NCI-H1694 (cell line): ENCODE measurements around the gene SLC35F1.
"Not testable (repeated sequence)": the region's sequence is repeated elsewhere in the genome, so short reads cannot be mapped to it uniquely, and the experiment has no call there.

Experiments used
- DNase-seq: peaks from one replicate; lab custom pipeline; 2025; lab: John Stamatoyannopoulos, UW

Gene SLC35F1

DNA sequence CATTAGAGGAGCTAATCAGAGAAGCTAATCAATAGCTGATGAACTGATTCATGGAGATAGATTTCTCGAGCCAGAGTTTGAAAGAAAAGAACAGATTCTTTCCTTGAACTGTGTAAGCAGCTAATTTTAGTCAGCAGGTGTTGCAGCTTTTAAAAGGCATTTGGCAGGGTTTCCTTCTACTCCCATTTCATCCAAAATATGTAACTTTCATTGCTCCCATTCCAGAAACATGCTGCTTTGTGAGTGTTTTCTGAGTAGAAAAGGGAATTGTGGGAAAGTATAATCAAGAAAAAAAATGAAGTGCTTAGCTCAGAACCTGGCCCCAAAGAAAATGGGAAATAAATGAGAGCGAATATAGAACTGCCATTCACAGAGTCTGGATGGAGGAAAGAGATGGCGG, 20.8 kb downstream of the SLC35F1 start:
- no peak for DNase-seq

DNA sequence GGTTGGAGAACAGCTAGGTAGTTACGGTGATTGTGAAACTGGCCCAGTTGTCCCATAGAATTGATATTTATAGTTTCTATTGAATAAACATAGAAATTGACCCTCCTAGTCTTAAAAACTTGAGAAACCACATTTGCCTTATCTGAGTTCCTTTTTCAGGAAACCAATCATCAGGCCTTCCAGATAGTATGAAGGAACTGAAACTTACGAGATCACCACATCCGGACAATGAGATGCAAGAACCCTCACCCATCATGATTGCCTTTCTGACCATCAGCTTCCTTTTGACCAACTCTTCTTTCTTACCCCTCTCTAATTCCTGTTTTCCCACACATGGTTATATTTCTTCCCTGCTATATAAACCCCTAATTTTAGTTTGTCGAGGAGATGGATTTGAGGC, 21.8 kb downstream of the SLC35F1 start:
- DNase-seq: no peak

DNA sequence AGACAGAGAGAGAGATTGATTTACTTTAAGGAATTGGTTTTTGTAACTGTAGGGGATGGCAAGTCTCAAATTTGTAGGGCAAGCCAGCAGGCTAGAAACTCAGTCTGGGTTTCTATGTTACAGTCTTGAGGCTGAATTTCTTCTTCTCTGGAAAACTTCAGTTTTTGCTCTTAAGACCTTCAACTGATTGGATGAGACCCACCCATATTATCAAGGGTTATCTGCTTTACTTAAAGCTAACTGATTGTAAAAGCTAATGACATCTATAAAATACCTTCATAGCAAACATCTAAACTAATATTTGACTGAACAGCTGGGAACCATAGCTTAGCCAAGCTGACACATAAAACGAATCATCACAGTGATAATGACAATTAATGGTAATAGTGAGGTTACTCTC, 22.4 kb downstream of the SLC35F1 start:
- no peak for DNase-seq

DNA sequence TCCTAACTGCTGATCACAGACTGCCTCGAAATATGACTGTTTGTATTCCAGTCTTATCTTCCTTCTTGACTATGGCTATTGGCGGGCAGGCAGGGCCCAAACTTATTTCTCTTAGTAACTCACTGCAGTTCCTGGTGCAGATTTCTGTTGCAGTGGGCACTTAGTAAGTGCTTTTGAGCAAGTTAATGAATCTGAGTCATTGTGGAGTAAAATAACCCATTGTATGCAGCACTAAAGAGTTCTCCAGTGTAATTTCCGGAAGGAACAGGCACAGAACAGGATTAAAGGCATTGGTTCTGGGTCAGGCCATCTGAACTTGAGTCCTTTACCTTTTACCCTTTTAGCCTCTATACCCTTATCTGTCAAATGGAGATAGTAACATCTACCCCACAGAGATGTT, 23.6 kb downstream of the SLC35F1 start:
- no peak for DNase-seq

DNA sequence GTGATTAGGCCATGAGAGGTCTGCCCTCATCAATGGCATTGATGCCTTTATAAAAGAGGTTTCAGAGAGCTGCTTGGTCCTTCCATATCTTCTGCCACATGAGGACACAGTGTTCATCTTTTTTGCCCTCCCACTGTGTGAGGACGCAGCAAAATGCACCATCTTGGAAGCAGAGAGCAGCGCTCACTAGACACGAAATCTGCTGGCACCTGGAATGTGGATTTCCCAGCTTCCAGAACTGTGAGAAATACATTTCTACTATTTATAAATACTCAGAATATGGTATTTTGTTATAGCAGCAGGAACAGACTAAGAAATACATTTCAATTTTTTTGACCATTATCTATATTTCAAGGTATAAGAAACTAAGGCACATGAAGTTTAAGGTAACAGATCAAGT, 24.9 kb downstream of the SLC35F1 start:
- no peak for DNase-seq

DNA sequence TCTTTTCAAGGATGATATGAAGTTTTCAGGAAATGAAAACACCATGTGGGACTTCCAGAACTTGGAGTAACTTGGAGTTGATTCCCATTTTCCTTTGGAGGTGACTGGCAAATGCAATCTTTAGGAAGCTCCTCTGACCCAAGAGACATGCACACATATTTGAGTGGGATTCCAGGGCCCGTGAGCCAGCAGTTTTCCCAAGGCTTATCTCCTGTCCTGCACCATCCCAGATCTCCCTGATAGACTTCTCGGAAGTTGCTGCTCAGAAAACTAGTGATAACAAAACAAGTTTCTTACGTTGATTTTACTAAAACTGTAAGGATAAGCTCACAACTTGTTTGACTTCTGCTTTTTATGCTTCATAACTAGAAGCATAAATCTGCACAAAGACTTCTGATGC, 25.6 kb downstream of the SLC35F1 start:
- DNase-seq: no peak

DNA sequence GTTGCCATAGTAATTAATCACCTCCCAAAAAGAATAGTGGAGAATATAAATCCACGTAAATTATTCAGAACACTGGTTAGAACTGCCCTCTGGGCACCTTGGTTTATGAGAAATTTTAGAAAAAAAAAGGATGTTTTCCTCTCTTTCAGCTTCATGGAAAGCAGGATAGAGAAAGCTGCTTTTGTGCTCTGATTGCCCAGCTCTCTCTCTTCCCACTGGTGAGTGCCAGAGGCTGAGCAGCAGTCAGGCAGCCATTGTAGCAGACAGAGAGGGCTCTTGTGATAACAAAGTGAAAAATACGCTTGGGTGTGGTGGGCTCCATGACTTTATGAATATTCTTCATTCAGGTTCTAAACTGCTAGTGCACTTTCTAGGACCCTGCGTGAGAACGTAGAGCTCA, 26.4 kb downstream of the SLC35F1 start:
- DNase-seq: no peak

DNA sequence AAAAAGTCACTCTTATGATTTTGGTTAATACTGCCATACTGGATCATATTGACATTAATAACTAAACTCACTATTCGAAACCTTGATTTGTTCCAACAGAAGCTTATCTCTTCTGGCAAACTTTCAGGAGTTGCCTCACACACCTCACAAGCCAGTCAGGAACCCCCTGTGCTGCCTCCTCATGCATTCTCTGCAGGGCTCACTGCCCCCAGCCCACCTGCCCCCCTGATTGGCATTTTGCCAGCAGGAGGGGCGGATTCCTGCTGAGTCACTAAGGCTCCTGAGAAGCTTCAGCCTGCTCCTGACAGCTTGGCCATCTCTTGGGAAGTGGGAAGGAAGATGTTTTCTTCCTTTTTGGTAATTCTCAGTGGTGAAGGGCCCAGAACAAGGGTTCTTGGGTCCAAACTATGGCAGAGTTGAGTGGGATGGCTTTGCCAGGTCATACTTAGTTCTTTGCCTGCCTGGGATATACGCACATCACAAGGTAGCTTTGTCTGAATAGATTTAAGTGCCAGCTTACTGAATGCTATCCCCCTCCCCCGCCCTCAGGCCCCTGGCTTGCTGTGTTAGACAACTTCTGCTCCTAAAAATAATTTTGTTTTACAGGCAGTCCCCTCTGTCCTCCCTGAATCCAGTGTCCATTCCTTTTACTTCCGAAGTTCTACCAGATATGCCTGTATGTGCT, 31.4 kb downstream of the SLC35F1 start:
- no peak for DNase-seq

DNA sequence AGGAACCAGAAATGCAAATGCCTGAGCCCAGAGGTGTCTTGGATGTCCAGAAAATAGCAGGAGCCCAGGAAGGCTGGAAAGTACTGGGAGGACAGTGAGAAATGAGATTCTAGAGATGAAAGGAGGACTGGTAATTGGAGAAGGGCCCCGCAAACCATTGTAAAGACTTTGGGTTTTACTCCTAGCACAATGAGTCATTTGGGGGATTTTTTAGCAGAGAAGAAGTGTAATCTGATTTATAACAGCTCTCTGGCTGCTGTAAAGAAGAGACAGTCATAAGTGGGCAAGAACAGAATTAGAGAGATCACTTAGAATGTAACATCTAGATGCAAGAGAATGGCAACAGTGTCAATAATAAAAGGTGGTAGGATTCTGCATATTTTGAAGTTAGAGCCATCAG, 40.2 kb downstream of the SLC35F1 start:
- DNase-seq: no peak

DNA sequence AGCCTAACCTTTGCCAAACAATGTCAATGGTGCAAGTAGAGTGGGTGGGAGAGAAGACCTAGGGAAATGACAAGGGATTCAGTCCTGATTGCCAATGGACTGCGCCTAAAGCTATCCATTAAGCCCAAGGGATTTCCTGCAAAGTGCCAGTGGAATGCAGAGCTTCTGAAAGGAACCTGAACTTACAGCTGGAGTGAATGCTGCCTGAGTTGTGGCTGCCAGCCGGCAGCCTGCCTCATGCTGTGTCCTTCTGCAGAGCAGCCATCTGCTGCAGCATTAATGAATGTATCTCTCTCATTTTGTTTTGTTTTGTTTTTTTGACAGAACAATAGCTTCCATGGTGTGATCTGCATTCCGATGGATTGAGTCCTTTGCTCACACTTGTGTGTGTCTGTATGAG, 44.7 kb downstream of the SLC35F1 start:
- DNase-seq: no peak

DNA sequence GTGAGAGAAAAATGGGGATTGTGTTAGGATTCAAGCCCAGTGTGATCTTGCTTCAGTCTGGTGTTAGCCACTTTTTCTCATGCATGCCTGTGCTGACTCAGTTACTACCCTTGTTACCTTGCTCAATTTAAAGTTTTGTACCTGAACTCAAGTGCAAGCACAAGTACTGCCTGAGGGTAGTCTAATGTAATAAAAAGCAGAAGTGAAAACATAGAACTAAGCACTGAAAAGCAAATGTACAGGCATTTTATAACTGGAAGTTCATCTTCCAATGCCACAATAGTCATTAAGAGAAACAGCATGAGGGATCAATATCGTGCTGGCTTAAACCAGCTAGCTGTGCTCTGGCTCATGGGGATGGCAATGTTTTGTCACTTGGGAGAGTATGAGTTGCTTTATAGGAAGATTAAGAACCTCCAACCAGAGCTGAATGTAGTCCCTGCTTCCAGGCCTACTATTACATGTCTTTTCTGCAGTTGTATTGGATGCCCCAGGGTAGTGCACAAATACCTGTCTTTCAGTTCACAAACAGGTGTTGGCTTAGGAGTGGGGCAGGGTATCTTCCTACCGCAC, 48.7 kb downstream of the SLC35F1 start:
- no peak for DNase-seq

DNA sequence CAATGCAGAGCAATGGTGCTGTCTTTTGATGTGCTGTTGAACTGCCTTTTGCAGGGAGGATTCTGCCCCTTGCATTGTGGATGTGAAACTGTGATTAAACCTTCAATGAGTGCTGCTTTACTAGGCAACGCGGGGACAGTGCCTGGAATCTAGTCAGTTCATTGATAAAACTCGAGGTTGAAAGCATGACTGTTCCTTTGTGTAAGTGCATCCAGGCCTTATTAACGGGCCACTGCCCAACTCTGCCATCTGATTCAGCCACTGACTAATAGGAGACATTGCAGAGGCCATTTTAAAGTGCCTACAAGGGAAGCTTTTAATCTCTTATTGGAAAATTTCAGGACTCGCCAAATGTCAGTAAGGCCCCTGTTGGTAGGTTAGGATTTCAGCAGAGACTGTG, 49.3 kb downstream of the SLC35F1 start:
- DNase-seq: no peak

DNA sequence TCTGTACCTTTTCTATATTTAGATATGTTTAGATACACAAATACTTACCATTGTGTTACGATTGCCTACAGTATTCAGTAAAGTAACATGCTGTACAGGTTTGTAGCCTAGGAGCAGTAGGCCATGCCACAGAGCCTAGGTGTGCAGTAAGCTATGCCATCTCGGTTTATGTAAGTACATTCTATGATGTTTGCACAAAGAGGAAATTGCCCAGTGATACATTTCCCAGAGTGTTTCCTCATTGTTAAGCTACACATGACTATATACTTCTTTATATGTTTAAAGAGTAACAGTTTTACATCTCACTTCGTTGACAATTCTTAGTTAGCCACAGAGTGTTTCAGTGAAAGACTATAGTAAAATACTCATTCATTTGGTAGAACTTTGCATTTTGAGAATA, 51.5 kb downstream of the SLC35F1 start:
- no peak for DNase-seq

DNA sequence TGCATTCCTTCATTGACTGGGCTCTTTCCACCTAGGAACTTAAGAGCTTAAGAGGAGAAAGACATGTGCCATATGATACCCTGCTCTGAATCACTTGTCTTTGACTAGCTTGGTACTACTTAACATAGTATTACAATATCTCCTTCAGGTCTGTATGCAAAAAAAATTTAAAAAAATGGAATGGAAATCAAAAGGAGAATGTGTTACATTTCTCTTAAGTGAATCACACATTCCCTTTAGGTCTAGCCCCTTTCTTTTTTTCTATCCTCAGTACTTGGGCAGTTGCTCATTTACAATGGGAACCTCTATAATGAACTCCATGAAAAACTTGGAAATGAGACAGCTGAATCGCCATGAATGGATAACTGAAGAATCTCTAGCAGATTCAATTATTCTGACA, 53.8 kb downstream of the SLC35F1 start:
- no peak for DNase-seq

DNA sequence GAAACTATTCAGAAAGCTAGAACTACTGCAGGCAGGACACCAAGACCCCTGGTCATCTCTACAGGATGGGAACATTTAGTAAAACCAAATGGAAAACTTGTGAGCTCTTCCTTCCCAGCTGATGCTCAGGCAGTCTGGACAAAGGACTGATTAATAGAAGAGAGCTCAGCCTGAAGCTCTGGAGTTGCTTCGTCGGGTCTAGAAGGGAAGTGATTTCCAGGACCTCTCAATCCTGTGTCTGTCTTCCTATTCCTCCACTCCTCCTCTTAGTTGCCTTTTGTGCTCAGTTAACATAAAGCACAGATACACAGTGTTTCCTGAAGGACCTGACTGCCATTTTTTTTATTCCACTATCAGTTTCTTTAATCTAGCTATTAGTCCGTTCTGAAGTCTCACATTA, 54.2 kb downstream of the SLC35F1 start:
- DNase-seq: no peak

DNA sequence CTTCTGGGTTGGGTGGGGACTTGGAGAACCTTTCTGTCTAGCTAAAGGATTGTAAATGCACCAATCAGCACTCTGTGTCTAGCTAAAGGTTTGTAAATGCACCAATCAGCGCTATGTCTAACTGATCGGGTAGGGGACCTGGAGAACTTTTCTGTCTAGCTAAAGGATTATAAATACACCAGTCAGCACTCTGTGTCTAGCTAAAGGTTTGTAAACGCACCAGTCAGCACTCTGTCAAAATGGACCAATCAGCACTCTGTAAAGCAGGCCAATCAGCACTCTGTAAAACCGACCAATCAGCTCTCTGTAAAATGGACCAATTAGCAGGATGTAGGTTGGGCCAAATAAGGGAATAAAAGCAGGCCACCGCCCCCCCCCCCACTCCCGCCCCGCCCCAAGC, 58.7 kb downstream of the SLC35F1 start:
- DNase-seq: not testable (repeated sequence)

DNA sequence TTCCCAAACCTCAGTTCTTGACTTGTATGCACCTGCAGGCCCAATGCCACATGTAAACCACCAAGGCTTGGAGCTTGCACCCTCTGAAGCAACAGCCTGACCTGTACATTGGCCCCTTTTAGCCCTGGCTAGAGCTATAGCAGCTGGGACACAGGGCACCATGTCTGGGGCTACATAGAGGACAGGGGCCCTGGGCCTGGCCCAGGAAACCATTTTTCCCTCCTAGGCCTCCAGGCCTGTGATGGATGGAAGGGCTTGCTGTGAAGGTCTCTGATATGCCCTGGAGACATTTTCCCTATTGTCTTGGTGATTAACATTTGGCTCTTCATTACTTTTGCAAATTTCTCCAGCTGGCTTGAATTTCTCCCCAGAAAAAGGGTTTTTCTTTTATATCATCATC, 64.6 kb downstream of the SLC35F1 start:
- DNase-seq: no peak

DNA sequence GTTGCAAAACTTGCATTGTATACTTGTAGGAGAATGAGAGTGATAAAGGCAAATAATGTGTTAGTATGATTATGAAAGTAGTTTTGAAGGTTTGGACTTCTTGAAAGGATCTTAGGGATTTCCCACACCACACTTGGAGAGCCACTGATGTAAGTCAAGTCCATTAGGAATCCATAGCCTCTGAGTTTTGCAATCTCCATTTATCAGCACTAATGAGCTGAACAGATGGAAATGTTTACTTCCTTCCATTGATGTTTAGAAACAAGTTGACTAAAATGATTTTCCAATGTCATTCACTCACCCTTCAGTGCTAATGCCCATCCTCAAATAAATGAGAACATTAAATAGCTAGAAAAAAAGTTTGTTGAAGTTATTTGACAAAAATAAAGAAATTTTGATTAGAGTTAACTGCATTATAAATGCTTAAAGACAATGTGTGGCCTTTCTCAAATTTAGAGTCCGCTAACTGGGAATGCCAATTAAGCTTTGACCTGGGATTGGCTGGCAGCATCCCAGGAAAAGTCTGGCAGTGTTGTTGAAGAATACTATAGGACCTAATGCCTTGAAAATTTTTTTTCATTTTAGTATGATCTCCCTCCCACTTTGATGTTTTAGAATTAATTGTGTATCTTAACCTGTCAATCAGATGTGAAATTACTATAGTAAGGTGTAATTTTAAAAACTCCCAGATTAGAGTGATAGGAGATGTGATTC, 68.0 kb downstream of the SLC35F1 start:
- no peak for DNase-seq

DNA sequence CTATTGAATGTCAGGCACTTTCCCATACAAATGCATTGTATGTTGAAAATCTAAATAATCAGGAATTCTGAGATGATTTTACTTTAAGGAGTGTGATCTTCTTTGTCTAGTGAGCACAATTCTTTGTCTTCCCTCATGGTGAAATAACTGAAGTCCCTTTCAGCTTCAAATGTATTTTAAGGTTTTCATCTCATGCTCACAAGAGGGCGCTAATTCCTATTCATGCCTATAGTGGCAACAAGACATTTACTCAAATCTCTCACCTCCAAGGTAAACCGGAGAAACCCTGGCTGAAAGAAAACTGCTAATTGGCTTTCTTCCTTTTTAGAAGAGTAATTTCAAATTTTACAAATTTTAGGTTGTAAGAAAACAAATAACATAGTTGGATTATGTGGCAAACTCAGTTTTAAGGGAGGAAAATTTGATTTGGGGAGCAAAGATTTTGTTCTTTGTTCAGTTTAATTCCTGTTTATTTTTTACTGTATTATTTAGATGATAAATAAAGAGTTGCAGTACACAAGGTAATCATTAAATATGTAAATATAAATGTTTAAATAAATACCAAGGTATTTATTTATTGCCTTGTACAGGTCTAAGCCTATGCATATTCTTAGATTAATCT, 69.1 kb downstream of the SLC35F1 start:
- peak; percentile 29 for DNase-seq

DNA sequence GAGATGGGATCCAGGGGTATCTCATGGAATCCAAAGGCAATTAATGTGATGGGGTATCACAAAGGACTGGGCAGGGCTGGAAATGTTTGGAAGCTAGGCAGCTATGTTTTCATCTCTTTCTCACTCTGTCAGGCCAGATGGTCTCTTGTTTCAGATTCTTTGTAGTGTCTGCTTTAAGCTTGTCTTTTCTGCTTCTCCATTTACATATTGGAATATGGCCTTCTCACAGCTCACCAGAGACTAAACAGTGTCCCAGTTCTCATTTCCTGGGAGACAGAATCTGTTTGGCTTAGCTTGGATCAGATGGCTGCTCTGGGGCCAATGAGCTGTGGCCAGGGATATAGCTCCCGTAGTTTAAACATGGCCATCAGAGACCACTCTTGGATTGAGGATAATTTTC, 78.9 kb downstream of the SLC35F1 start:
- no peak for DNase-seq

DNA sequence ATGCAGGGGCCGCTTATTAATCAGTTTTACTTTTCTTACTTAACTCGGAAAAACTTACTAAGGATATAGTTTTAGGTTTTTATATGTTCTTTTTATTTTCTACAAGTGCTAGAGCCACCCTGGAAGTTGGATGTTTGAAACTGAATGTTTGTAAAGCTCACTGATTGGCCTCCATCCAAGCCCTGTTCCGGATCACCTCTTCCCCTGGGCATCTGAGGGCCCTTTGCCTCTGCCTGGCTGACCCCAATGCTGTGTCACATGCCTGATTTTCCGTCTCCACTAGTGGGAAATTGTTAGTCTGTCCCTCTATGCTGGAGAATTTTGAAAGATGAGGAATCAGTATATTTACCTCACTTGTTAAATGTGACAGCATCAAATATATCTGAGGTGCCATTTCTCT, 79.3 kb downstream of the SLC35F1 start:
- DNase-seq: no peak

DNA sequence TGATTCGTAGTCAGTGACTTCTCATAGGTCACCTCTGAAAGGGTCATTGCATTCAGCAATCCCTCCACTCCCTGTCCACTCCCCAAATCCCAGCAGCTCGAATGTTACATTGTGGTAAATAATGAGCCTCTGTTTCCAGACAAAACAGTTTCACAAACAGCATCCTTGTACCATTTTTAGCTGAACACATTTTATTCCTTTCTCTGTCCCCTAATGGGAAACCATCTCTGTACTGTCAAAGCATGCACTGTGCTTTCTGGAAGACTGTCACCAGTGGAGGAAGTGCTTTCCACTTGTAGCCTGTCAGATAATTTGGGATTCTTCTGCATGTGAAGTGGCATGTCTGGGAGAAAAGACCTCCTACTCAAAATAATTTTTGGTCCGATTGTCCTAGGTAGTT, 82.0 kb downstream of the SLC35F1 start:
- no peak for DNase-seq

DNA sequence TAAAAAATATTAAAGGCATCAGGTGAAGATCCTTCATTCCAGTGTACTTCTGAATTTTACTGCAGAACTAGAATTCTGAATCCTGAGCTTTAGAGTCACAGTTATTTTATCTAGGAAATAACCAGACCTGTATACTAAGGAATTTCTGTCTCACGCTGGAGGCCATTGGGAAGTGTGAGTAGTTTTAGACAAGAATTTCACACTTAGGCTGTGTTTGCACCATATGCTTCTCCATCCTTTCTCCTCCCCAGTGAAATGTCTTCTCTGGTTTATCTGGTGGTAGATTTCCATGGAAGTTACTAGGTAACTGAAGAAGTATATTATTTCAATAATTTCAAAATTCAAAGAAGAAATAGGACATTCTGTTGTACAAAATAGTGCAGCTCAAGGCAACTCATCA, 83.1 kb downstream of the SLC35F1 start:
- no peak for DNase-seq
